Measurements from ENCODE around the gene ASPG. TPM values are rescaled to one million over a fixed set of nuclear protein-coding genes. Genes with fewer than 3 reads are reported as not detected.

ASPG gene
- total and polyA plus RNA-seq, 2 of the 13 experiments (the other 11 are each of a cell fraction or from before 2014, with no cell fraction given): not detected

- H3K4me3 ChIP-seq (replicated peaks in 1 of 3; ENCODE audit: insufficient read depth in 1 of 3, low read depth in 2 of 3, low read length in 3 of 3): no peak overlapping the region
- intact Hi-C loops (cut with micrococcal nuclease; ENCODE audit: unreplicated experiment): no loop called here
- in situ Hi-C loops (cut with HindIII; ENCODE audit: extremely low pct_ligation_motif_present, low pct_unique_long_range_greater_than_20kb): no loop called here
- ChIA-PET CTCF (ENCODE audit: low intra/inter-chr PET ratio, low total read pairs) (no interaction called here), POLR2A (no interaction called here)
- no peaks in the 10 kb centered on the region for H3K36me3 ChIP-seq (replicated peaks in 1 of 2; ENCODE audit: control insufficient read depth in 1 of 2, insufficient read depth in 2 of 2, low read length in 2 of 2)
- FAIRE-seq: no peak
- no peaks in the 10 kb centered on the region for H3K9me3 ChIP-seq (ENCODE audit: low read length)
- TF ChIP-seq GABPB1 (CRISPR knock-in tag; IDR thresholded peaks at IDR 0.05): no peak
- TF ChIP-seq, protein P1, sequence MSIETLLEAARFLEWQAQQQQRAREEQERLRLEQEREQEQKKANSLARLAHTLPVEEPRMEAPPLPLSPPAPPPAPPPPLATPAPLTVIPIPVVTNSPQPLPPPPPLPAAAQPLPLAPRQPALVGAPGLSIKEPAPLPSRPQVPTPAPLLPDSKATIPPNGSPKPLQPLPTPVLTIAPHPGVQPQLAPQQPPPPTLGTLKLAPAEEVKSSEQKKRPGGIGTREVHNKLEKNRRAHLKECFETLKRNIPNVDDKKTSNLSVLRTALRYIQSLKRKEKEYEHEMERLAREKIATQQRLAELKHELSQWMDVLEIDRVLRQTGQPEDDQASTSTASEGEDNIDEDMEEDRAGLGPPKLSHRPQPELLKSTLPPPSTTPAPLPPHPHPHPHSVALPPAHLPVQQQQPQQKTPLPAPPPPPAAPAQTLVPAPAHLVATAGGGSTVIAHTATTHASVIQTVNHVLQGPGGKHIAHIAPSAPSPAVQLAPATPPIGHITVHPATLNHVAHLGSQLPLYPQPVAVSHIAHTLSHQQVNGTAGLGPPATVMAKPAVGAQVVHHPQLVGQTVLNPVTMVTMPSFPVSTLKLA (IDR thresholded peaks at IDR 0.05): peak; percentile 60
- peaks cover 4 to 17% of the 10 kb centered on the region in 2 experiments for H3K27me3 ChIP-seq (ENCODE audit: control insufficient read depth in 1 of 2, insufficient read depth in 2 of 2, low read length in 2 of 2)
- no peak for DNase-seq (ENCODE audit: low spot score)
- no peaks in the 10 kb centered on the region for H4K20me1 ChIP-seq (ENCODE audit: insufficient read depth, low read length)
- no peak for ATAC-seq
- no TSS peak for BruUV-seq (replicated peaks)
- H3K79me2 ChIP-seq (ENCODE audit: insufficient read depth, low read length): no peaks in the 10 kb centered on the region
- no peak overlapping the region for H2AFZ ChIP-seq (ENCODE audit: low read length)
- 3% methylated on average over 8 of the region's 18 CpGs for WGBS (ENCODE audit: low lambda C conversion rate)
- H3K27ac ChIP-seq (ENCODE audit: extremely low read length, insufficient read depth, low read length): no peak overlapping the region
- H3K4me1 ChIP-seq (ENCODE audit: insufficient read depth, low read length): no peaks in the 10 kb centered on the region
- no peak overlapping the region for H3K9ac ChIP-seq (ENCODE audit: insufficient read depth, low read depth, low read length)
- no peak overlapping the region for H3K4me2 ChIP-seq (ENCODE audit: low read depth, low read length)
These were observed 34.2 kb downstream of the ASPG start for GRCh38 chr14:104119488-104120251.

- Histone ChIP-seq H3K9me3 (ENCODE audit: low read length) (no peaks in the 10 kb centered on the region), H3K4me3 (replicated peaks in 1 of 3; ENCODE audit: insufficient read depth in 1 of 3, low read depth in 2 of 3, low read length in 3 of 3) (no peak overlapping the region), H3K27me3 (ENCODE audit: control insufficient read depth in 1 of 2, insufficient read depth in 2 of 2, low read length in 2 of 2) (peaks cover 1 to 12% of the 10 kb centered on the region in 2 experiments; a peak in 4 of 5 replicates), H3K79me2 (ENCODE audit: insufficient read depth, low read length) (no peaks in the 10 kb centered on the region), H2AFZ (ENCODE audit: low read length) (no peak overlapping the region), H3K9ac (ENCODE audit: insufficient read depth, low read depth, low read length) (no peak overlapping the region), H3K36me3 (replicated peaks in 1 of 2; ENCODE audit: control insufficient read depth in 1 of 2, insufficient read depth in 2 of 2, low read length in 2 of 2) (no peaks in the 10 kb centered on the region), H3K27ac (ENCODE audit: extremely low read length, insufficient read depth, low read length) (no peak overlapping the region), H3K4me1 (ENCODE audit: insufficient read depth, low read length) (no peaks in the 10 kb centered on the region), H4K20me1 (ENCODE audit: insufficient read depth, low read length) (no peaks in the 10 kb centered on the region), H3K4me2 (ENCODE audit: low read depth, low read length) (no peak overlapping the region)
- POLR2A ChIA-PET: no interaction called here
- CTCF ChIA-PET (ENCODE audit: low intra/inter-chr PET ratio, low total read pairs): no interaction called here
- in situ Hi-C loops (cut with HindIII; ENCODE audit: extremely low pct_ligation_motif_present, low pct_unique_long_range_greater_than_20kb) (no loop called here), intact Hi-C loops (cut with micrococcal nuclease; ENCODE audit: unreplicated experiment) (no loop called here)
- no TSS peak for BruUV-seq (replicated peaks)
- FAIRE-seq (no peak), ATAC-seq (no peak), DNase-seq (ENCODE audit: low spot score) (no peak)
- TF ChIP-seq ZNF792 (CRISPR knock-in tag; IDR thresholded peaks at IDR 0.05) (no peak), CAMTA2 (CRISPR knock-in tag; IDR thresholded peaks at IDR 0.05; ENCODE audit: borderline replicate concordance) (no peak), ZNF605 (CRISPR knock-in tag; IDR thresholded peaks at IDR 0.05) (no peak)
- TF ChIP-seq, protein P2, sequence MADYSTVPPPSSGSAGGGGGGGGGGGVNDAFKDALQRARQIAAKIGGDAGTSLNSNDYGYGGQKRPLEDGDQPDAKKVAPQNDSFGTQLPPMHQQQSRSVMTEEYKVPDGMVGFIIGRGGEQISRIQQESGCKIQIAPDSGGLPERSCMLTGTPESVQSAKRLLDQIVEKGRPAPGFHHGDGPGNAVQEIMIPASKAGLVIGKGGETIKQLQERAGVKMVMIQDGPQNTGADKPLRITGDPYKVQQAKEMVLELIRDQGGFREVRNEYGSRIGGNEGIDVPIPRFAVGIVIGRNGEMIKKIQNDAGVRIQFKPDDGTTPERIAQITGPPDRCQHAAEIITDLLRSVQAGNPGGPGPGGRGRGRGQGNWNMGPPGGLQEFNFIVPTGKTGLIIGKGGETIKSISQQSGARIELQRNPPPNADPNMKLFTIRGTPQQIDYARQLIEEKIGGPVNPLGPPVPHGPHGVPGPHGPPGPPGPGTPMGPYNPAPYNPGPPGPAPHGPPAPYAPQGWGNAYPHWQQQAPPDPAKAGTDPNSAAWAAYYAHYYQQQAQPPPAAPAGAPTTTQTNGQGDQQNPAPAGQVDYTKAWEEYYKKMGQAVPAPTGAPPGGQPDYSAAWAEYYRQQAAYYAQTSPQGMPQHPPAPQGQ (CRISPR knock-in tag; IDR thresholded peaks at IDR 0.05; ENCODE audit: borderline replicate concordance): no peak
- TF ChIP-seq, protein P3, sequence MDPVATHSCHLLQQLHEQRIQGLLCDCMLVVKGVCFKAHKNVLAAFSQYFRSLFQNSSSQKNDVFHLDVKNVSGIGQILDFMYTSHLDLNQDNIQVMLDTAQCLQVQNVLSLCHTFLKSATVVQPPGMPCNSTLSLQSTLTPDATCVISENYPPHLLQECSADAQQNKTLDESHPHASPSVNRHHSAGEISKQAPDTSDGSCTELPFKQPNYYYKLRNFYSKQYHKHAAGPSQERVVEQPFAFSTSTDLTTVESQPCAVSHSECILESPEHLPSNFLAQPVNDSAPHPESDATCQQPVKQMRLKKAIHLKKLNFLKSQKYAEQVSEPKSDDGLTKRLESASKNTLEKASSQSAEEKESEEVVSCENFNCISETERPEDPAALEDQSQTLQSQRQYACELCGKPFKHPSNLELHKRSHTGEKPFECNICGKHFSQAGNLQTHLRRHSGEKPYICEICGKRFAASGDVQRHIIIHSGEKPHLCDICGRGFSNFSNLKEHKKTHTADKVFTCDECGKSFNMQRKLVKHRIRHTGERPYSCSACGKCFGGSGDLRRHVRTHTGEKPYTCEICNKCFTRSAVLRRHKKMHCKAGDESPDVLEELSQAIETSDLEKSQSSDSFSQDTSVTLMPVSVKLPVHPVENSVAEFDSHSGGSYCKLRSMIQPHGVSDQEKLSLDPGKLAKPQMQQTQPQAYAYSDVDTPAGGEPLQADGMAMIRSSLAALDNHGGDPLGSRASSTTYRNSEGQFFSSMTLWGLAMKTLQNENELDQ (CRISPR knock-in tag; IDR thresholded peaks at IDR 0.05; ENCODE audit: borderline replicate concordance): no peak
- TF ChIP-seq, protein P4, sequence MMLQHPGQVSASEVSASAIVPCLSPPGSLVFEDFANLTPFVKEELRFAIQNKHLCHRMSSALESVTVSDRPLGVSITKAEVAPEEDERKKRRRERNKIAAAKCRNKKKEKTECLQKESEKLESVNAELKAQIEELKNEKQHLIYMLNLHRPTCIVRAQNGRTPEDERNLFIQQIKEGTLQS (CRISPR knock-in tag; IDR thresholded peaks at IDR 0.05): no peak
- 0% methylated on average over 5 of the region's 5 CpGs for WGBS (ENCODE audit: low lambda C conversion rate)
These were observed 34.8 kb downstream of the ASPG start for GRCh38 chr14:104120281-104120741.

All from HepG2 (cell line).